GM23248 (cell line): ENCODE data around the gene STX4. TPM values are rescaled to one million over a fixed set of nuclear protein-coding genes. Genes with fewer than 3 reads are reported as not detected.

ENCODE experiments used
- DNase-seq: peaks from one replicate; pipeline ENCODE4 v3.0.0-alpha.2; 2015
- H2AFZ ChIP-seq: fragments of 200-600 bp; sonication (generic); 2 replicates; pipeline ENCODE4 v1.6.1; 2016; ENCODE audit warnings: antibody characterized with exemption
- H3F3A ChIP-seq: fragments of 200-600 bp; sonication (generic); 2 replicates; pipeline ENCODE4 v1.6.1; 2016; ENCODE audit warnings: mild to moderate bottlenecking, antibody characterized with exemption, mixed run types; ENCODE audit not compliant: insufficient read depth
- H3K27ac ChIP-seq: fragments of 200-600 bp; sonication (generic); 2 replicates; pipeline ENCODE4 v1.5.1; 2016; ENCODE audit warnings: mild to moderate bottlenecking
- H3K27me3 ChIP-seq: fragments of 200-600 bp; sonication (generic); replicated peaks from 2 replicates; pipeline ENCODE4 v1.6.1; 2016; ENCODE audit warnings: mild to moderate bottlenecking; ENCODE audit not compliant: insufficient read depth
- H3K36me3 ChIP-seq: fragments of 200-600 bp; sonication (generic); 2 replicates; pipeline ENCODE4 v1.6.1; 2016; ENCODE audit warnings: low read depth, mild to moderate bottlenecking
- H3K4me1 ChIP-seq: fragments of 200-600 bp; sonication (generic); 2 replicates; pipeline ENCODE4 v1.6.1; 2016; ENCODE audit warnings: mild to moderate bottlenecking; ENCODE audit not compliant: insufficient read depth
- H3K4me2 ChIP-seq: fragments of 200-600 bp; sonication (generic); one replicate; pipeline ENCODE4 v1.6.1; 2016; ENCODE audit warnings: mild to moderate bottlenecking; ENCODE audit not compliant: unreplicated experiment
- H3K4me3 ChIP-seq: fragments of 200-600 bp; sonication (generic); 2 replicates; pipeline ENCODE4 v1.5.1; 2016; ENCODE audit warnings: mild to moderate bottlenecking
- H3K79me2 ChIP-seq: fragments of 200-600 bp; sonication (generic); 2 replicates; pipeline ENCODE4 v1.6.1; 2016; ENCODE audit warnings: mild to moderate bottlenecking; ENCODE audit not compliant: insufficient read depth
- H3K9ac ChIP-seq: fragments of 200-600 bp; sonication (generic); 2 replicates; pipeline ENCODE4 v1.6.1; 2016; ENCODE audit warnings: mild to moderate bottlenecking
- H3K9me2 ChIP-seq: fragments of 200-600 bp; sonication (generic); 2 replicates; pipeline ENCODE4 v1.6.1; 2016; ENCODE audit warnings: mixed run types, mild to moderate bottlenecking, moderate library complexity; ENCODE audit not compliant: insufficient read depth
- H3K9me3 ChIP-seq: fragments of 200-600 bp; sonication (generic); one replicate; pipeline ENCODE4 v1.6.1; 2017; ENCODE audit warnings: low read depth
- H4K20me1 ChIP-seq: fragments of 200-600 bp; sonication (generic); 2 replicates; pipeline ENCODE4 v1.6.0; 2016; ENCODE audit not compliant: insufficient read depth
- EZH2 ChIP-seq: fragments of 200-600 bp; sonication (generic); IDR thresholded peaks from 2 replicates; pipeline ENCODE4 v1.6.1; 2018; ENCODE audit warnings: antibody characterized with exemption, mild to moderate bottlenecking; ENCODE audit not compliant: insufficient read depth, poor library complexity, severe bottlenecking
- EZH2phosphoT487 ChIP-seq: fragments of 200-600 bp; sonication (generic); IDR thresholded peaks from 2 replicates; pipeline ENCODE4 v1.6.1; 2018; ENCODE audit warnings: antibody characterized with exemption, moderate library complexity, mild to moderate bottlenecking, low read depth; ENCODE audit not compliant: insufficient read depth
- WGBS, 2 experiments: methylation state at CpG; one replicate each; pipeline ENCODE4 v1.1.6; 2015 to 2017; ENCODE audit warnings: low lambda C conversion rate in 2 of 2, low coverage in 1 of 2; ENCODE audit errors: missing lambda C conversion rate in 2 of 2; 5-methylcytosine and 5-hydroxymethylcytosine counted together
- in situ Hi-C: fragments of 300-500 bp; cut with MboI; formaldehyde crosslinking; loops from 2 replicates; pipeline ENCODE4 v1.15.0; 2020
- polyA plus RNA-seq: library from polyadenylated mRNA; unstranded; fragments of >200 nt; fragmentation: Nextera tagmentation; extraction: Ambion mirVana; gene quantifications from 2 replicates; pipeline ENCODE4 v1.2.1, GENCODE V29; 2016
- total RNA-seq: library from RNA; depleted of rRNA; stranded (reverse); fragments of >200 nt; shearing (Covaris generic); gene quantifications from 2 replicates; pipeline ENCODE4 v1.2.3, GENCODE V29; 2014

Gene STX4
- total and polyA plus RNA-seq, 2 experiments from 2014 or later, result 24.9 to 52.1 TPM

DNA sequence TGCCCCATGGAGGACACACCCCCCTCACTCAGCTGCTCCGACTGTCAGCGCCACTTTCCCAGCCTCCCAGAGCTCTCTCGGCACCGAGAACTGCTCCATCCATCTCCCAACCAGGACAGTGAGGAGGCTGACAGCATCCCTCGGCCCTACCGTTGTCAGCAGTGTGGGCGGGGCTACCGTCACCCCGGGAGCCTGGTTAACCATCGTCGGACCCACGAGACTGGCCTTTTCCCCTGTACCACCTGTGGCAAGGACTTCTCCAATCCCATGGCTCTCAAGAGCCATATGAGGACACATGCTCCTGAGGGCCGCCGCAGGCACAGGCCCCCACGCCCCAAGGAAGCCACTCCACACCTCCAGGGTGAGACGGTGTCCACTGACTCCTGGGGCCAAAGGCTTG is 43.0 kb downstream of the STX4 start:
- H3K4me2 ChIP-seq, result no peak overlapping the region
- H3K9ac ChIP-seq, result no peak overlapping the region
- 55 to 61% methylated on average over 16 of the region's 16 CpGs for WGBS, 2 experiments
- peaks cover 17% of the 10 kb centered on the region for H3F3A ChIP-seq
- peaks cover 86% of the 10 kb centered on the region for H3K79me2 ChIP-seq
- H3K9me2 ChIP-seq, result no peaks in the 10 kb centered on the region
- H3K36me3 ChIP-seq, result peaks cover 2% of the 10 kb centered on the region; the same call in 1 of the 2 replicates
- H3K4me3 ChIP-seq, result no peak overlapping the region
- TF ChIP-seq EZH2phosphoT487 (no peak), EZH2 (no peak)
- no peak overlapping the region for H2AFZ ChIP-seq
- in situ Hi-C loops, result no loop called here
- H3K27ac ChIP-seq, result no peak overlapping the region
- no peak for DNase-seq
- H4K20me1 ChIP-seq, result no peaks in the 10 kb centered on the region
- no peaks in the 10 kb centered on the region for H3K27me3 ChIP-seq
- no peaks in the 10 kb centered on the region for H3K9me3 ChIP-seq
- peaks cover 15% of the 10 kb centered on the region for H3K4me1 ChIP-seq

GRCh38 chr16:31077024-31077423 is 43.7 kb downstream of the STX4 start:
- H3K9me3 ChIP-seq, result no peaks in the 10 kb centered on the region
- peaks cover 8% of the 10 kb centered on the region; the same call in 1 of the 2 replicates for H3K4me1 ChIP-seq
- no peak overlapping the region for H3K4me2 ChIP-seq
- in situ Hi-C loops, result no loop called here
- H3K9me2 ChIP-seq, result no peaks in the 10 kb centered on the region
- peaks cover 82% of the 10 kb centered on the region for H3K79me2 ChIP-seq
- H2AFZ ChIP-seq, result no peak overlapping the region
- H3K27me3 ChIP-seq, result no peaks in the 10 kb centered on the region
- H3K36me3 ChIP-seq, result peaks cover 2% of the 10 kb centered on the region; the same call in 1 of the 2 replicates
- 98 to 99% methylated on average over 12 to 13 of the region's 13 CpGs for WGBS, 2 experiments
- H4K20me1 ChIP-seq, result no peaks in the 10 kb centered on the region
- peaks cover 10% of the 10 kb centered on the region for H3F3A ChIP-seq
- H3K9ac ChIP-seq, result no peak overlapping the region
- H3K27ac ChIP-seq, result no peak overlapping the region
- no peak overlapping the region for H3K4me3 ChIP-seq
- no peak for DNase-seq
- no peak for TF ChIP-seq EZH2

GRCh38 chr16:31077592-31078396 is 44.4 kb downstream of the STX4 start:
- H4K20me1 ChIP-seq, result no peaks in the 10 kb centered on the region
- DNase-seq, result no peak
- H3K36me3 ChIP-seq, result peaks cover 2% of the 10 kb centered on the region; the same call in 1 of the 2 replicates
- WGBS, 2 experiments, result 92% methylated on average over 30 of the region's 30 CpGs
- in situ Hi-C loops, result no loop called here
- H3K27me3 ChIP-seq, result no peaks in the 10 kb centered on the region
- H3K9me3 ChIP-seq, result no peaks in the 10 kb centered on the region
- H3K79me2 ChIP-seq, result peaks cover 82% of the 10 kb centered on the region
- peaks cover 5% of the 10 kb centered on the region; the same call in 1 of the 2 replicates for H3K4me1 ChIP-seq
- no peak overlapping the region for H3K4me3 ChIP-seq
- H3K27ac ChIP-seq, result no peak overlapping the region
- no peak overlapping the region for H3K4me2 ChIP-seq
- no peak for TF ChIP-seq EZH2
- no peak for TF ChIP-seq EZH2phosphoT487
- H2AFZ ChIP-seq, result no peak overlapping the region
- H3K9ac ChIP-seq, result no peak overlapping the region
- H3K9me2 ChIP-seq, result no peaks in the 10 kb centered on the region
- peaks cover 2% of the 10 kb centered on the region; the same call in 1 of the 2 replicates for H3F3A ChIP-seq

GRCh38 chr16:31078597-31079341 is 45.4 kb downstream of the STX4 start:
- H3K36me3 ChIP-seq, result peaks cover 2% of the 10 kb centered on the region; the same call in 1 of the 2 replicates
- no peak overlapping the region for H2AFZ ChIP-seq
- no peaks in the 10 kb centered on the region for H4K20me1 ChIP-seq
- no peaks in the 10 kb centered on the region for H3K9me3 ChIP-seq
- DNase-seq, result no peak
- peaks cover 5% of the 10 kb centered on the region; the same call in 1 of the 2 replicates for H3K4me1 ChIP-seq
- no peak overlapping the region for H3K4me3 ChIP-seq
- TF ChIP-seq EZH2 (no peak), EZH2phosphoT487 (no peak)
- 89 to 91% methylated on average over 15 of the region's 15 CpGs for WGBS, 2 experiments
- no peaks in the 10 kb centered on the region for H3K27me3 ChIP-seq
- H3F3A ChIP-seq, result no peaks in the 10 kb centered on the region
- H3K9me2 ChIP-seq, result no peaks in the 10 kb centered on the region
- no peak overlapping the region for H3K4me2 ChIP-seq
- no peak overlapping the region for H3K27ac ChIP-seq
- H3K9ac ChIP-seq, result no peak overlapping the region
- H3K79me2 ChIP-seq, result peaks cover 82% of the 10 kb centered on the region
- in situ Hi-C loops, result no loop called here
